ENCODE measurements around the gene RCAN1.

The RCAN1 gene

DNA sequence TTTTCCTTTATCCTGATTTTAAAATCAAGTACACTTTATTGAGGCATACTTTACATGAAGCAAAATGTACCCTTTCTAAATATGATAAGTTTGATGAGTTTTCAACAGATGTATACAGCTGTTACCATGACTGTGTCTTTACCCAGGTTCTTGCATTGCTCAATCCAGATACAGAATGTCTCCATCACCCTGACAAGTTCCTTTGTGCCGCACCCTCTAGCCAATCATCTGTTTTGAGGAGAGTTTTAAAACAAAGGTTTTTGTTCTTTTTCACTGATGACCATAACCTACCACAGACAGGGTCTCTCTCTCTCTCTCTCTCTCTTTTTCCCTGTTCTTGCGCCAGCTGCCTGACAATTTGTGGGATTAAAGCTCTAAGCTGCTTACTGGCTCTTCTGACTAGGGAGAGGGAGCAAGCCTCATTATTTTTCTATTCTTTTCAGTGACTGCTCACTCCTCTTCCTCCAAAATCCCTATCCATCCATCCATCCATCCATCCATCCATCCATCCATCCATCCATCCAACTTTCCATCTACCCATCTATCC is 101.7 kb downstream of the RCAN1 start:
- no peak overlapping the region for H3K4me3 ChIP-seq (ENCODE audit: low read length in 2 of 2)
- H3K9ac ChIP-seq (ENCODE audit: low read depth in 1 of 2, low read length in 2 of 2): no peak overlapping the region
- H3K9me3 ChIP-seq (ENCODE audit: control insufficient read depth in 2 of 2, low read length in 2 of 2): no peaks in the 10 kb centered on the region
- H3K36me3 ChIP-seq (ENCODE audit: control insufficient read depth in 2 of 2, insufficient read depth in 2 of 2, low read length in 2 of 2): peaks cover 5 to 11% of the 10 kb centered on the region in 2 donors
- no peak overlapping the region for H3K27ac ChIP-seq (ENCODE audit: low read depth in 2 of 2, low read length in 2 of 2)
- H3K4me1 ChIP-seq (ENCODE audit: control insufficient read depth in 2 of 2, insufficient read depth in 2 of 2, low read length in 2 of 2): peaks cover 0 to 6% of the 10 kb centered on the region in 2 donors
- H3K27me3 ChIP-seq (ENCODE audit: control insufficient read depth in 2 of 2, insufficient read depth in 2 of 2, low read length in 2 of 2): no peaks in the 10 kb centered on the region

DNA sequence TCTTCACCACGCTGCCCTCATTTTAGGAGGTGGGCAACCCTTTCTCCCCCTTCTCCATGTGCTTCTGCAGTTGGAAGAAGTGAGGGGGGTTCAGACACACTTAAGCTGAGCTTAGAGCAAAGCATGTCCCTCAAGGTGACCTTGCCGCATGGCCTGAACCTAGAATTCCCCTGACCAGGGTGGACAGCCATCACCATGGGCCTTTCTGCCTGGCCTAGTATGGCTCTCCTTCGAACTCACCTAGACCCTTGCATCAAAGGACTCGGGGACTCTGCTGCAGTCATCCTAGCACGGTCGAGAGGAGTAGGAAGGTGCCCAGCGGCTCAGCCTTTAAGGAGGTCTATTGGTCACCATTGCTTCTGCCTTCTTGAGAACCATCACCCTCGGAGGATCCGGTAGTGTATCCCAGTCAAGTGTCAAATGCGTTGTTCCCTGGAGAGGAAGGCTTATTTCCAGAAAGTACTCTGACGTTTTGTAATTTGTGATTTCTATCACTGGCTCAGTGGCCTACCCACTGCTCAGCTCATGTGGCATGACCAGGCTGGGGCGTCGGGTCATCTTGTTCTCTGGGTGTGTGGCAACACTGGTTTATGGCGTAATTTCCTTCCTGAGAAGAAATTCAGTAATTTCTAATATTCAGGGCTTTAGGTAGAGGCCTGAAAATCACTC is 103.0 kb downstream of the RCAN1 start, which contains the start of gene KCNE1:
Gene KCNE1 (minus strand): TSS at position 424 of the 669 bp plus-strand sequence. CDS start 62,576 bp downstream, outside the sequence.
- no peak within 1 kb of the TSS for H3K4me3 ChIP-seq (ENCODE audit: low read length in 2 of 2)
- no peaks in the 10 kb centered on the region for H3K36me3 ChIP-seq (ENCODE audit: control insufficient read depth in 2 of 2, insufficient read depth in 2 of 2, low read length in 2 of 2)
- H3K9me3 ChIP-seq (ENCODE audit: control insufficient read depth in 2 of 2, low read length in 2 of 2): no peaks in the 10 kb centered on the region
- peaks cover 0 to 6% of the 10 kb centered on the region in 2 donors for H3K4me1 ChIP-seq (ENCODE audit: control insufficient read depth in 2 of 2, insufficient read depth in 2 of 2, low read length in 2 of 2)
- H3K9ac ChIP-seq (ENCODE audit: low read depth in 1 of 2, low read length in 2 of 2): no peak within 1 kb of the TSS
- no peaks in the 10 kb centered on the region for H3K27me3 ChIP-seq (ENCODE audit: control insufficient read depth in 2 of 2, insufficient read depth in 2 of 2, low read length in 2 of 2)
- H3K27ac ChIP-seq (ENCODE audit: low read depth in 2 of 2, low read length in 2 of 2): peak within 1 kb of the TSS in 1 of 2 donors; percentile 14

DNA sequence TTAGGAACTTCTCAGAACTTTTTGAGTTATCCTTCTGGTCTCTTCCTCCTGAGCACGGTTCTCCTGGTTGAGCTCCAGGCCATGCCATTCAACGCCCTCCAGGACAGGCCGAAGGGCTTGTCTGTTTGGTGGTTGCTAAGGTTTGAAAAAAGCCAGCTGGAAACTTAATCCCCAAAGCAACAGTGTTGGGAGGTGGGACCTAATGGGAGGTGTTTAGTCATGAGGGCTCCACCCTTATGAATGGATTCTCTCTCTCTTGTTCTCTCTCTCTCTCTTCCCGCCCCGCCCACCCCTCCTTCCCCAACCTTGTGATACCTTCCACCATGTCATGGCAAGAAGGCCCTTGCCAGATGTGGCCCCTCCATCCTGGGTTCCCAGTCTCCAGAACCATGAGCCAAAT is 103.7 kb downstream of the RCAN1 start:
- H3K27ac ChIP-seq (ENCODE audit: low read depth in 2 of 2, low read length in 2 of 2): peak overlapping the region in 1 of 2 donors; percentile 14
- peaks cover 0 to 6% of the 10 kb centered on the region in 2 donors for H3K4me1 ChIP-seq (ENCODE audit: control insufficient read depth in 2 of 2, insufficient read depth in 2 of 2, low read length in 2 of 2)
- no peak overlapping the region for H3K4me3 ChIP-seq (ENCODE audit: low read length in 2 of 2)

DNA sequence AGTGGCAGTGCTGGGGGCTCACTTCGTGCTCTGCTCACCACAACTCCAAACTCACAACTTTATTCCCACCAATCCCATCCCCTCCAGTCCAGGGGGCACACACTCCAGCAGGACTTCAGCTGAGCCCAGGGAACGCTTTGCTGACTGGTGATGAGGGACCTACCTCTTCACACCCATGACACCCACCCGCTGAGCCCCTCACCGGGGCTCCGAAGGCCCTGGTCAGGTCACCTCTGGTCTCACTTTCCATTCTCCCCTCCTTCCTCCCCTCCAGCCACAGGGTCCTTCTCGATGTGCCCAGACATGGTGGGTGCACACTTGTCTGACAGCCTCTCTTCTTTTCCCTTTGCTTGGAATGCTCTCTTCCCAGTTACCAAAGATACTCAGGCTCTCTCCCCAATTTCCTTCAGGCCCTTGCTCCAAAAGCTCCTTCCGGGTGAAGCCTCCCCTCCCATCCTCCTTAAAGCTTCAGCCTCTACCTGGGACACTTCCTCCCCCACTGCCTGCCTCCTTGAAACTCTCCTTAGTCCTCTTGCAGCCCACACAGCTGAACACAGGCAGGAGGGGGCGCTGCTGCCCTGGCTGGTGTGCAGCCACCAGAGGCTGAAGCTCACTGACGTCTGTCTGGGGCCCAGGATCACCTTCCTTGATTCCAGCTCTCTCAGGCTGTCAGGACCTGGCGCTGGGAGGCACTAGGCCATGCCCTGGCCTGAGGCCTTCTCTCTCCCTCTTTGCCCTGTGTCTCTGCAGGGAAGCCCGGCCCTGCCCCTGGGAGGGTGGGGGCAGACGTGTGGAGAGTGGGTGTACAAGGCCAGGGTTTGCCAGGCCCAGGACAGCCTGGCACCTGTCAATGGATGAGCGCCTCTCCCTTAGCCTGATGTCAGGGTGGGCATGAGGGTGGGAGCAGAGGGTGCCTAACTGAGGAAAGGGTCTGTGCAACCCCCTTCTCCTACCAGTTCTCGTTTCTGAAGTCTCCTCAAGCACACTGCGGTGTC is 104.5 kb downstream of the RCAN1 start:
- peak overlapping the region in 1 of 2 donors; percentile 31 for H3K27ac ChIP-seq (ENCODE audit: low read depth in 2 of 2, low read length in 2 of 2)
- H3K4me3 ChIP-seq (ENCODE audit: low read length in 2 of 2): no peak overlapping the region
- peak overlapping the region in 1 of 2 donors; percentile 38 for H3K9ac ChIP-seq (ENCODE audit: low read depth in 1 of 2, low read length in 2 of 2)
- H3K36me3 ChIP-seq (ENCODE audit: control insufficient read depth in 2 of 2, insufficient read depth in 2 of 2, low read length in 2 of 2): no peaks in the 10 kb centered on the region
- H3K9me3 ChIP-seq (ENCODE audit: control insufficient read depth in 2 of 2, low read length in 2 of 2): no peaks in the 10 kb centered on the region
- peaks cover 0 to 3% of the 10 kb centered on the region in 2 donors for H3K27me3 ChIP-seq (ENCODE audit: control insufficient read depth in 2 of 2, insufficient read depth in 2 of 2, low read length in 2 of 2)
- H3K4me1 ChIP-seq (ENCODE audit: control insufficient read depth in 2 of 2, insufficient read depth in 2 of 2, low read length in 2 of 2): peaks cover 0 to 6% of the 10 kb centered on the region in 2 donors

More for the DNA sequence above, 103.7 kb downstream of the RCAN1 start:
- H3K36me3 ChIP-seq (ENCODE audit: control insufficient read depth in 2 of 2, insufficient read depth in 2 of 2, low read length in 2 of 2): no peaks in the 10 kb centered on the region
- no peaks in the 10 kb centered on the region for H3K9me3 ChIP-seq (ENCODE audit: control insufficient read depth in 2 of 2, low read length in 2 of 2)
- H3K9ac ChIP-seq (ENCODE audit: low read depth in 1 of 2, low read length in 2 of 2): no peak overlapping the region
- H3K27me3 ChIP-seq (ENCODE audit: control insufficient read depth in 2 of 2, insufficient read depth in 2 of 2, low read length in 2 of 2): peaks cover 0 to 2% of the 10 kb centered on the region in 2 donors

DNA sequence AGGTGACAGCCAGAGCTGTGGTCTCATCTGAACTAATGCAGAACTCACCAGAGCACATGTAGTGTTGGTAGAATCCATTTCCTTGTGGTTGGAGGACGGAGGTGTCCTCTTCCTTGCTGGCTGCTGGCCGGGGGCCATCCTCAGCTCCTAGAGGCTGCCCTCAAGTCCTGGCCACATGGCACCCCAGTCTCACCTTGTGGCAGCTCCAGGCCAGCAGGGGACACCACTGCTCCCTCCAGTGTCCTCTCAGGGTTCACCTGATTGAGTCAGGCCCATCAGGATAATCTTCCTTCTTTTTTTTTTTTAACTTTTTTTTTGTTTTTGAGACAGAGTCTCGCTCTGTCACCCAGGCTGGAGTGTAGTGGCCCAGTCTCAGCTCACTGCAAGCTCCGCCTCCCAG is 105.8 kb downstream of the RCAN1 start:
- Histone ChIP-seq H3K4me1 (ENCODE audit: control insufficient read depth in 2 of 2, insufficient read depth in 2 of 2, low read length in 2 of 2) (peaks cover 0 to 6% of the 10 kb centered on the region in 2 donors), H3K27me3 (ENCODE audit: control insufficient read depth in 2 of 2, insufficient read depth in 2 of 2, low read length in 2 of 2) (peaks cover 0 to 3% of the 10 kb centered on the region in 2 donors), H3K4me3 (ENCODE audit: low read length in 2 of 2) (no peak overlapping the region), H3K27ac (ENCODE audit: low read depth in 2 of 2, low read length in 2 of 2) (no peak overlapping the region), H3K9ac (ENCODE audit: low read depth in 1 of 2, low read length in 2 of 2) (no peak overlapping the region), H3K9me3 (ENCODE audit: control insufficient read depth in 2 of 2, low read length in 2 of 2) (no peaks in the 10 kb centered on the region), H3K36me3 (ENCODE audit: control insufficient read depth in 2 of 2, insufficient read depth in 2 of 2, low read length in 2 of 2) (no peaks in the 10 kb centered on the region)

DNA sequence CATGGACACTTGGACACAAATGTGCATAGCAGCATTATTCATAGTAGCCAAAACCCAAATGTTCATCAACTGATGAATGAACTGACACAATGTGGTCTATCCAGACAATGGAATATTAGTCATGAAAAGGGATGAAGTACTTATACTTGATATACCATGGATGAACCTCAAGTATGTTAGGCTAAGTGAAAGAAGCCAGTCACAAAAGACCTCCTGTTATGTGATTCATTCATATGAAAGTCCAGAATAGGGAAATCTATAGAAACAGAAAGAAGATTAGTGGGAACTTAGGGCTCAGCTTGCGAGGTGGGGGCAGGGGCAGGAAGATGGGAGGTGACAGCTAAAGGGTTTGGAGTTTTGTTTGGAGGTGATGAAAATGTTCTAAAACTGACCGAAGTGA is 110.3 kb downstream of the RCAN1 start:
- H3K36me3 ChIP-seq (ENCODE audit: control insufficient read depth in 2 of 2, insufficient read depth in 2 of 2, low read length in 2 of 2): no peaks in the 10 kb centered on the region
- peaks cover 0 to 3% of the 10 kb centered on the region in 2 donors for H3K27me3 ChIP-seq (ENCODE audit: control insufficient read depth in 2 of 2, insufficient read depth in 2 of 2, low read length in 2 of 2)
- no peak overlapping the region for H3K9ac ChIP-seq (ENCODE audit: low read depth in 1 of 2, low read length in 2 of 2)
- no peak overlapping the region for H3K4me3 ChIP-seq (ENCODE audit: low read length in 2 of 2)
- H3K27ac ChIP-seq (ENCODE audit: low read depth in 2 of 2, low read length in 2 of 2): no peak overlapping the region
- H3K4me1 ChIP-seq (ENCODE audit: control insufficient read depth in 2 of 2, insufficient read depth in 2 of 2, low read length in 2 of 2): no peaks in the 10 kb centered on the region
- no peaks in the 10 kb centered on the region for H3K9me3 ChIP-seq (ENCODE audit: control insufficient read depth in 2 of 2, low read length in 2 of 2)

DNA sequence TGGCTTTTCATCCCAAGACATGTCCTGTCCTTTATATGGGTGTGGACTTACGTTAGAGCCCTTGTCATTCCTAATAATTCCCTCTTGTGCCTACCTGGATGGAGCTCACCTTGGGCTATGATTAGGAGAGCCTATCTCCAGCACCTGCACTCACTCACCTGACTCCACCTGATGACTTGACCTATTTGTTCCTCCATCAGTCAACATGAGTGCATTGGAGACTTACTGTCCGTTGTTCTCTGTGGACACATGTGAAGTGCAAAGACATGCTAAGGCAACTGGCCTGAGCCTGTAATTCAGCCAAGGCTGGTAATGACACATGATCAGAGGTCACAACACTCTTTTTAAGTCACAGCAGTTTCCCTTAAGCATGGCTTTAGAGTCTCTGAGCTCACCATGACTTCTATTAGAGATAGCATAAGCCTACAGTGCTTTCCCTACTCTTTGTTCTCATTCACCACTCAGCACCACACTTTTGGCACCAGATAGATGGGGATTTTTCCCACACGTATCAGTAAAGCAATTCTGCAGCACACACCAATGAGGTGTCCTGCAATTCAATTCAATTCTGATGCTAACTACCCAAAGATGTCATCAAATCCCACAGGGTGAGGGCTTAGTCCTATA is 112.3 kb downstream of the RCAN1 start:
- no peak overlapping the region for H3K27ac ChIP-seq (ENCODE audit: low read depth in 2 of 2, low read length in 2 of 2)

DNA sequence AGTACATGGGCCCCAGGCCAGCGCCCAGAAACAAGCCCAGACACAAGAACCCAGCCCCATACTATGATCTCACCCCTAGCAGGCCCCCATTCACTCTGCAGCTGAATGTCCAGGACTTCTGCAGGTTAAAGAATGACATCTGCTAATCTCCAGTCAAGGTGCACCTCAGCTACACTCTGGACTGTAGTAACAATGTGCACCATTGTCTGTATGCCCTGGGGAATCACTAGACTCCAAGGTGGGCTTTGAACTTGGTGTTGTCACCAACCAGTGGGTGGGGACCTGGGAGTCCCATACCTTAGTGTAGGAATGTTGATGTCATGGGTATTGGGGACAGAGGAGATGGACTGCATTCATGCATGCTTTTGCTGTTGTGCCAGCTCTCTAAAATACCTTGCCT is 113.2 kb downstream of the RCAN1 start:
- H3K27ac ChIP-seq (ENCODE audit: low read depth in 2 of 2, low read length in 2 of 2): no peak overlapping the region
- no peaks in the 10 kb centered on the region for H3K4me1 ChIP-seq (ENCODE audit: control insufficient read depth in 2 of 2, insufficient read depth in 2 of 2, low read length in 2 of 2)
- H3K9me3 ChIP-seq (ENCODE audit: control insufficient read depth in 2 of 2, low read length in 2 of 2): peaks cover 0 to 3% of the 10 kb centered on the region in 2 donors
- H3K27me3 ChIP-seq (ENCODE audit: control insufficient read depth in 2 of 2, insufficient read depth in 2 of 2, low read length in 2 of 2): peaks cover 0 to 3% of the 10 kb centered on the region in 2 donors
- H3K36me3 ChIP-seq (ENCODE audit: control insufficient read depth in 2 of 2, insufficient read depth in 2 of 2, low read length in 2 of 2): no peaks in the 10 kb centered on the region
- H3K9ac ChIP-seq (ENCODE audit: low read depth in 1 of 2, low read length in 2 of 2): no peak overlapping the region
- H3K4me3 ChIP-seq (ENCODE audit: low read length in 2 of 2): no peak overlapping the region

More for the DNA sequence above, 112.3 kb downstream of the RCAN1 start:
- no peak overlapping the region for H3K9ac ChIP-seq (ENCODE audit: low read depth in 1 of 2, low read length in 2 of 2)
- no peaks in the 10 kb centered on the region for H3K9me3 ChIP-seq (ENCODE audit: control insufficient read depth in 2 of 2, low read length in 2 of 2)
- no peaks in the 10 kb centered on the region for H3K4me1 ChIP-seq (ENCODE audit: control insufficient read depth in 2 of 2, insufficient read depth in 2 of 2, low read length in 2 of 2)
- H3K27me3 ChIP-seq (ENCODE audit: control insufficient read depth in 2 of 2, insufficient read depth in 2 of 2, low read length in 2 of 2): peaks cover 0 to 3% of the 10 kb centered on the region in 2 donors
- H3K36me3 ChIP-seq (ENCODE audit: control insufficient read depth in 2 of 2, insufficient read depth in 2 of 2, low read length in 2 of 2): no peaks in the 10 kb centered on the region
- H3K4me3 ChIP-seq (ENCODE audit: low read length in 2 of 2): no peak overlapping the region

DNA sequence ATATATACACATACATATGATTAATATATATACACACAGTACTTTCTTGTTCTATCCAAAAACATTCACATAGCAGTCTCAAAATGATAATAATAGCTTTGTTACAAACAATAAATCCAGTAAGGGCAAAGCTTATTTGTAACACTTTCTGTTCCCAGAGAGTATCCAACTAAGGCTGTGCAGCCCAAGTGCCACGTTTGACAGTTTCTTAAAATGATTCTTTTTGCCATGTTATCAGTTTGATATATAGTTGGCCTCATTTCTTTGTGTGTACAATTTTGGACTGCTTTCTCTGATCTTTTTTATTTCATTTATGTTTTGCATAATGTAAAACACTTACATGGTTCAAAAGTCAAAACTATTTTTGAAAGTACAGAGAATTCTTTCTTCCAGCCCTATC is 114.7 kb downstream of the RCAN1 start:
- no peak overlapping the region for H3K4me3 ChIP-seq (ENCODE audit: low read length in 2 of 2)
- H3K27me3 ChIP-seq (ENCODE audit: control insufficient read depth in 2 of 2, insufficient read depth in 2 of 2, low read length in 2 of 2): no peaks in the 10 kb centered on the region
- H3K27ac ChIP-seq (ENCODE audit: low read depth in 2 of 2, low read length in 2 of 2): no peak overlapping the region
- no peak overlapping the region for H3K9ac ChIP-seq (ENCODE audit: low read depth in 1 of 2, low read length in 2 of 2)
- no peaks in the 10 kb centered on the region for H3K4me1 ChIP-seq (ENCODE audit: control insufficient read depth in 2 of 2, insufficient read depth in 2 of 2, low read length in 2 of 2)
- H3K36me3 ChIP-seq (ENCODE audit: control insufficient read depth in 2 of 2, insufficient read depth in 2 of 2, low read length in 2 of 2): no peaks in the 10 kb centered on the region
- H3K9me3 ChIP-seq (ENCODE audit: control insufficient read depth in 2 of 2, low read length in 2 of 2): peaks cover 0 to 3% of the 10 kb centered on the region in 2 donors
